Keratinocyte (primary cell): Measurements from ENCODE around the gene PRKCG. TPM values are rescaled to one million over a fixed set of nuclear protein-coding genes. Genes with fewer than 3 reads are reported as not detected.

Experiments used
- DNase-seq: peaks from one replicate; pipeline ENCODE4 v3.0.0-alpha.2; 2011; ENCODE audit warnings: low read depth, missing footprints, low spot score
- FAIRE-seq: peaks from 2 replicates; lab custom pipeline; 2011; peaks lifted over from hg19 to GRCh38; lab: Jason Lieb, UNC
- H2AFZ ChIP-seq: 2 replicates; pipeline ENCODE4 v1.6.0; 2012; ENCODE audit warnings: low read length, control low read depth, inconsistent platforms; ENCODE audit not compliant: control insufficient read depth
- H3K27ac ChIP-seq: 2 replicates; pipeline ENCODE4 v1.5.1; 2011; ENCODE audit warnings: low read length; ENCODE audit not compliant: control insufficient read depth, insufficient read depth
- H3K27me3 ChIP-seq: 3 replicates; pipeline ENCODE4 v1.6.0; 2011; ENCODE audit warnings: low read length; ENCODE audit not compliant: control insufficient read depth, insufficient read depth; ENCODE audit errors: extremely low read depth
- H3K36me3 ChIP-seq, 2 experiments: 2 replicates in 1 of 2; 3 replicates in 1 of 2; pipeline ENCODE4 v1.5.1; 2011; ENCODE audit warnings: low read length in 2 of 2, mild to moderate bottlenecking in 1 of 2; ENCODE audit not compliant: control insufficient read depth in 2 of 2, insufficient read depth in 2 of 2; ENCODE audit errors: extremely low read depth in 1 of 2
- H3K4me1 ChIP-seq: 3 replicates; pipeline ENCODE4 v1.5.1; 2011; ENCODE audit warnings: low read length; ENCODE audit not compliant: control insufficient read depth, insufficient read depth; ENCODE audit errors: extremely low read depth
- H3K4me2 ChIP-seq: 3 replicates; pipeline ENCODE4 v1.6.0; 2011; ENCODE audit warnings: low read depth, low read length; ENCODE audit not compliant: control insufficient read depth, insufficient read depth; ENCODE audit errors: extremely low read depth
- H3K4me3 ChIP-seq, 3 experiments: fragments of 200-600 bp in 1 of 3; sonication (generic) in 1 of 3; 2 replicates in 2 of 3; 3 replicates in 1 of 3; pipeline ENCODE4 v1.5.1; 2011 to 2016; ENCODE audit warnings: low read length in 3 of 3, mild to moderate bottlenecking in 3 of 3, control low read depth in 2 of 3, inconsistent platforms in 1 of 3, low read depth in 1 of 3, mixed read lengths in 1 of 3, mixed run types in 1 of 3, moderate library complexity in 1 of 3; ENCODE audit not compliant: control insufficient read depth in 2 of 3, insufficient read depth in 2 of 3; ENCODE audit errors: extremely low read depth in 1 of 3
- H3K79me2 ChIP-seq: 2 replicates; pipeline ENCODE4 v1.6.0; 2012; ENCODE audit warnings: low read length; ENCODE audit not compliant: control insufficient read depth, insufficient read depth
- H3K9ac ChIP-seq: 3 replicates; pipeline ENCODE4 v1.6.0; 2011; ENCODE audit warnings: low read length; ENCODE audit not compliant: control insufficient read depth, insufficient read depth; ENCODE audit errors: extremely low read depth
- H3K9me1 ChIP-seq: 3 replicates; pipeline ENCODE4 v1.6.0; 2011; ENCODE audit warnings: low read length; ENCODE audit not compliant: control insufficient read depth, insufficient read depth; ENCODE audit errors: extremely low read depth
- H3K9me3 ChIP-seq: 2 replicates; pipeline ENCODE4 v1.5.1; 2012; ENCODE audit warnings: low read depth, low read length; ENCODE audit not compliant: control insufficient read depth
- H4K20me1 ChIP-seq: 3 replicates; pipeline ENCODE4 v1.6.0; 2011; ENCODE audit warnings: low read length; ENCODE audit not compliant: control insufficient read depth, insufficient read depth; ENCODE audit errors: extremely low read depth
- EZH2 ChIP-seq: IDR thresholded peaks from one replicate; pipeline ENCODE4 v1.6.1; 2012; ENCODE audit warnings: inconsistent platforms, mild to moderate bottlenecking, low read length, moderate library complexity
- dilution Hi-C: fragments of 300-500 bp; cut with MboI; formaldehyde crosslinking; loops from one replicate; pipeline ENCODE4 v1.7.0; 2020; ENCODE audit warnings: low sequenced_read_pairs; ENCODE audit not compliant: extremely low pct_ligation_motif_present
- polyA plus RNA-seq, 5 experiments: library from polyadenylated mRNA; depleted of rRNA in 3 of 5; stranded (reverse) in 3 of 5; stranded (forward) in 1 of 5; unstranded in 1 of 5; fragments of >200 nt; gene quantifications; 1 replicate in 1 of 5; 2 replicates in 3 of 5; 3 replicates in 1 of 5; pipeline versions ENCODE4 v1.2.1 to v1.2.3, GENCODE V29; 2011 to 2012; ENCODE audit warnings: missing spikeins in 2 of 5, low read depth in 1 of 5, low replicate concordance in 1 of 5
- TF ChIP-seq, protein P1 (sequence below), 3 experiments: IDR thresholded peaks in 1 of 3; conservative IDR thresholded peaks in 1 of 3; optimal IDR thresholded peaks in 1 of 3; 2 replicates in 2 of 3; 3 replicates in 1 of 3; pipeline versions ENCODE3 to v1.5.1; 2011; ENCODE audit warnings: low read length in 3 of 3, mild to moderate bottlenecking in 3 of 3, moderate library complexity in 2 of 3, control low read depth in 1 of 3, inconsistent platforms in 1 of 3; ENCODE audit not compliant: insufficient read depth in 2 of 3; ENCODE audit errors: extremely low read depth in 1 of 3

PRKCG gene
- polyA plus RNA-seq, 1 donor (not counting 4 experiments of a cell fraction or from before 2014, with no cell fraction given) = not detected

DNA sequence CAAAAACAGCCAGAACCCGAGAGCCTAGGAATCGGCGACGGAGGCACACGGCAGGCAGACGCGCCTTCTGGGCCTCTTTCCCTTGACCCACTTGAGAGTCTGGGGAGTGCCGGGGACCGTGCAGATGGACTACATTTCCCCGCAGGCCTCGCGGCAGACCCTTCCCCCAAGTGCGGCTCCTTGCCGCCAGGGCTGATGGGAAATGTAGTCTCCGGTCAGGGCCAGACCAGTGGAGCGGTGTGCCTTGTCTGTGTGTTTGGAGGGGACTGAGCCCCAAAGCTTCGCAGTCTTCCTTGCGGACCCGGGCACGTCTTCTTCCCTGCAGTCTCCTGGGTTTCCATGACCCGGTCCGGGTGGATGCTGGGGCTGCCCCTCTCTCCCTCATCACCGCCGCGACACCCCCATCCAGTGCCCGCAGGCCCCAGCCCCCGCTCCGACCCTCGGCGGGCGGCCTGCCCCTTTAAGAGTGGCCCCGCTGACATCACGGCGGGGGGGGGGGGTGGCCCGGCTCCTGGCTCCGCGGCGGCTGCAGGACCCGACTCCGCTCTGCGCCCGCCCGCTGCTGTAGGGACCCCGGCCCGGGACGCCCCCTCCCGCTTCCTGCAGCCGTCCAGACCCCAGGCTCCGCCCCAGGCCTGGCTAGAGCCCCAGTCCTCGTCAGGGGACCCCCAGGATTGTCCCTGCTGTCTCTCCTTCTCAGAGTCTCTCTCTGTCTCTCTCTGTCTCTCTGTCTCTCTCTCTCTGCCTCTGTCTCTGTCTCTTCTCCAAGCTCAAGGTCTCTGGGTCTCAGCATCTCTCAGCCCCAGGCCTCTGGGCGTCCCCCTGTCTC, 26.3 kb downstream of the PRKCG start:
- Histone ChIP-seq H3K4me1 (no peaks in the 10 kb centered on the region), H3K79me2 (no peaks in the 10 kb centered on the region), H3K9me1 (no peaks in the 10 kb centered on the region), H3K27me3 (peaks cover 42% of the 10 kb centered on the region), H3K9me3 (no peaks in the 10 kb centered on the region), H3K4me3 (no peak overlapping the region), H2AFZ (no peak overlapping the region), H3K9ac (no peak overlapping the region), H3K36me3 (no peaks in the 10 kb centered on the region), H3K4me2 (no peak overlapping the region), H3K27ac (no peak overlapping the region), H4K20me1 (no peaks in the 10 kb centered on the region)
- FAIRE-seq (no peak), DNase-seq (no peak)
- dilution Hi-C loops = no loop called here
- TF ChIP-seq EZH2 = no peak
- TF ChIP-seq, protein P1, sequence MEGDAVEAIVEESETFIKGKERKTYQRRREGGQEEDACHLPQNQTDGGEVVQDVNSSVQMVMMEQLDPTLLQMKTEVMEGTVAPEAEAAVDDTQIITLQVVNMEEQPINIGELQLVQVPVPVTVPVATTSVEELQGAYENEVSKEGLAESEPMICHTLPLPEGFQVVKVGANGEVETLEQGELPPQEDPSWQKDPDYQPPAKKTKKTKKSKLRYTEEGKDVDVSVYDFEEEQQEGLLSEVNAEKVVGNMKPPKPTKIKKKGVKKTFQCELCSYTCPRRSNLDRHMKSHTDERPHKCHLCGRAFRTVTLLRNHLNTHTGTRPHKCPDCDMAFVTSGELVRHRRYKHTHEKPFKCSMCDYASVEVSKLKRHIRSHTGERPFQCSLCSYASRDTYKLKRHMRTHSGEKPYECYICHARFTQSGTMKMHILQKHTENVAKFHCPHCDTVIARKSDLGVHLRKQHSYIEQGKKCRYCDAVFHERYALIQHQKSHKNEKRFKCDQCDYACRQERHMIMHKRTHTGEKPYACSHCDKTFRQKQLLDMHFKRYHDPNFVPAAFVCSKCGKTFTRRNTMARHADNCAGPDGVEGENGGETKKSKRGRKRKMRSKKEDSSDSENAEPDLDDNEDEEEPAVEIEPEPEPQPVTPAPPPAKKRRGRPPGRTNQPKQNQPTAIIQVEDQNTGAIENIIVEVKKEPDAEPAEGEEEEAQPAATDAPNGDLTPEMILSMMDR (optimal IDR thresholded peaks at IDR 0.05 in 1 of 3, IDR thresholded peaks at IDR 0.05 in 1 of 3, conservative IDR thresholded peaks at IDR 0.05 in 1 of 3; ENCODE audit: extremely low read depth in 1 of 3, insufficient read depth in 2 of 3, low read length in 3 of 3) = no peak

DNA sequence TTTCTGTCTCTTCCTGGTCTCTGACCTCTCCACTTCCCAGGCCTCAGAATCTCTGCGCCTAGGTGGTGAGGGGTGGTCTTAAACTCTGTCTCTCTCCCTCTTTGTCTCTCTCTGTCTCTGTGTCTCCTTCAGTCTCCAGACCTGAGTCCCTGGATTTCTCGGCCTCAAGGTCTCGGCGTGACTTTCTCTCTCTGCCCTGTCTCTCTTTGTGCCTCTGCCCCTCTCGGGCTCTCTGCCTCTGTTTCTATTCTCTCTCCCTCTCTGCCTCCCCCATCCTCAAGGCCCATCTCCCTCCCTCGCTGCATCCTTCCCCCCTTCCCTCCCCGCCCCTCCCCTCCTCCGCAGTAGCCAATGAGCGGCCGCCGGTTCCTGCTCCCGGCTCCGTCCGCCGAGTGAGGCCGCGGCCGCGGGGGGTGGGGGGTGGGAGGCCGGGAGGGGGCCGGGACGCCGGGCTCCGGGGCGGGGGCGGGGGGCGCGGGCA, 27.0 kb downstream of the PRKCG start, which contains the start of gene CACNG7:
CACNG7 (plus strand) TSS at position 344 of the 481 bp plus-strand sequence. CDS start 3,554 bp downstream, outside the sequence.
- dilution Hi-C loops = no loop called here
- Histone ChIP-seq H3K27ac (no peak within 1 kb of the TSS), H4K20me1 (no peaks in the 10 kb centered on the region), H3K9ac (no peak within 1 kb of the TSS), H3K9me3 (no peaks in the 10 kb centered on the region), H3K79me2 (no peaks in the 10 kb centered on the region), H3K27me3 (peaks cover 42% of the 10 kb centered on the region), H3K4me1 (no peaks in the 10 kb centered on the region), H3K4me3 (no peak within 1 kb of the TSS), H2AFZ (no peak within 1 kb of the TSS), H3K9me1 (no peaks in the 10 kb centered on the region), H3K4me2 (no peak within 1 kb of the TSS), H3K36me3 (no peaks in the 10 kb centered on the region)
- TF ChIP-seq, protein P1 (optimal IDR thresholded peaks at IDR 0.05 in 1 of 3, IDR thresholded peaks at IDR 0.05 in 1 of 3, conservative IDR thresholded peaks at IDR 0.05 in 1 of 3; ENCODE audit: extremely low read depth in 1 of 3, insufficient read depth in 2 of 3, low read length in 3 of 3) = no peak
- TF ChIP-seq EZH2 = peak; percentile 73
- no peak for DNase-seq
- no peak for FAIRE-seq
